ENCODE results near the gene MARCHF3.
"Not testable (repeated sequence)": the region's sequence is repeated elsewhere in the genome, so short reads cannot be mapped to it uniquely, and the experiment has no call there.

The MARCHF3 gene

DNA sequence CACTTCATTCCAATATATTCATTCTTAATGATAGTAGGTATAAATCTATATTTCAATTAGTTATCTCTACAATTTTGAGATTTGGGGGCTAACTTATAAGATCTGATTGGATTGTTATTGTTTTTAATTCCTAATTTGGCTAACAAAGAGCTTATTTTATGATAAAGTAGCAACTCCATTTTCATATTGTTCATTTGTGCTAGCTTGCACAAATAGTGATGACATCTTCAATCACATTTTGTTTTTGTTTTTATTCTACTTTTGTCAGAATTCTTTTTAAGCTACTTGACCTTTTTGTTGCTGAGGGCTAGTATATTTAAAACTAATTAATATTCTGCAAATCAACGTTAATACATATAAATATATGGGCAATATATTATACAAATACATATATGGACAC lies 22.8 kb downstream of the MARCHF3 start:
- 0 out of 2 replicates have a peak, but pooled peaks cover 7% of the 10 kb centered on the region for H3K79me2 ChIP-seq (ENCODE audit: insufficient read depth, low read length)
- H3K4me2 ChIP-seq (ENCODE audit: low read depth, low read length, poor library complexity, severe bottlenecking), result no peak overlapping the region
- H2AFZ ChIP-seq (ENCODE audit: low read length), result no peak overlapping the region
- no peak for TF ChIP-seq EZH2phosphoT487 (IDR thresholded peaks at IDR 0.05; ENCODE audit: borderline replicate concordance)
- TF ChIP-seq, protein P1, sequence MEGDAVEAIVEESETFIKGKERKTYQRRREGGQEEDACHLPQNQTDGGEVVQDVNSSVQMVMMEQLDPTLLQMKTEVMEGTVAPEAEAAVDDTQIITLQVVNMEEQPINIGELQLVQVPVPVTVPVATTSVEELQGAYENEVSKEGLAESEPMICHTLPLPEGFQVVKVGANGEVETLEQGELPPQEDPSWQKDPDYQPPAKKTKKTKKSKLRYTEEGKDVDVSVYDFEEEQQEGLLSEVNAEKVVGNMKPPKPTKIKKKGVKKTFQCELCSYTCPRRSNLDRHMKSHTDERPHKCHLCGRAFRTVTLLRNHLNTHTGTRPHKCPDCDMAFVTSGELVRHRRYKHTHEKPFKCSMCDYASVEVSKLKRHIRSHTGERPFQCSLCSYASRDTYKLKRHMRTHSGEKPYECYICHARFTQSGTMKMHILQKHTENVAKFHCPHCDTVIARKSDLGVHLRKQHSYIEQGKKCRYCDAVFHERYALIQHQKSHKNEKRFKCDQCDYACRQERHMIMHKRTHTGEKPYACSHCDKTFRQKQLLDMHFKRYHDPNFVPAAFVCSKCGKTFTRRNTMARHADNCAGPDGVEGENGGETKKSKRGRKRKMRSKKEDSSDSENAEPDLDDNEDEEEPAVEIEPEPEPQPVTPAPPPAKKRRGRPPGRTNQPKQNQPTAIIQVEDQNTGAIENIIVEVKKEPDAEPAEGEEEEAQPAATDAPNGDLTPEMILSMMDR (conservative IDR thresholded peaks at IDR 0.05; ENCODE audit: low read length), result no peak
- no peak overlapping the region for H3K9ac ChIP-seq (ENCODE audit: low read depth, low read length, poor library complexity, severe bottlenecking)
- no peaks in the 10 kb centered on the region for H3K27me3 ChIP-seq (ENCODE audit: insufficient read depth, low read length, poor library complexity, severe bottlenecking)
- no peaks in the 10 kb centered on the region for H3K36me3 ChIP-seq (ENCODE audit: insufficient read depth, low read length)
- no peaks in the 10 kb centered on the region for H3K9me2 ChIP-seq (replicated peaks; ENCODE audit: low read depth, low read length)
- H3K4me1 ChIP-seq (ENCODE audit: insufficient read depth, low read length, poor library complexity, severe bottlenecking), result peaks cover 20% of the 10 kb centered on the region
- no peaks in the 10 kb centered on the region for H3F3A ChIP-seq (ENCODE audit: low read depth)
- H4K20me1 ChIP-seq (ENCODE audit: insufficient read depth, low read length, poor library complexity, severe bottlenecking), result no peaks in the 10 kb centered on the region
- H3K9me3 ChIP-seq (ENCODE audit: insufficient read depth, low read depth, low read length), result no peaks in the 10 kb centered on the region
- H3K4me3 ChIP-seq (ENCODE audit: low read length, poor library complexity, severe bottlenecking), result no peak overlapping the region

DNA sequence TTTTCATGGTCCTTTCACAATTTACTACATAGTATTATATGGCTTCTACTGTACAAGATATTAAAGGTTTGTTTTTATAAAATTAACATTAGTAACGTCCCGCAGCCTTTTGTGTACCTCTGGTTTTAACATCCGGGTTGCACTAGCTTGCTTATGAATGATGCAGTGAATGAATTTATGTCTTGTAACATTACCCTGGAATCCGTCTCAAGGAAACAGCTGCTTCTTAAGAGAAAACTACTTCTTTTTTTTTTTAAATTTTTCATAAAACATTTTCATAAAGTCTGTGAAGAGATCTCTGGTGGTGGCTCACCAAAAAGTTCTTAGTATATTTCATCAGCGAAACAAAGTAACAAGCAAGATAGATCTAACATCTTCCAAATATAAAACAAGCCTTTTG lies 23.6 kb downstream of the MARCHF3 start:
- 0 out of 2 replicates have a peak, but pooled peaks cover 7% of the 10 kb centered on the region for H3K79me2 ChIP-seq (ENCODE audit: insufficient read depth, low read length)
- H3K4me3 ChIP-seq (ENCODE audit: low read length, poor library complexity, severe bottlenecking), result no peak overlapping the region
- no peaks in the 10 kb centered on the region for H3F3A ChIP-seq (ENCODE audit: low read depth)
- peaks cover 12% of the 10 kb centered on the region for H3K4me1 ChIP-seq (ENCODE audit: insufficient read depth, low read length, poor library complexity, severe bottlenecking)
- H3K9me3 ChIP-seq (ENCODE audit: insufficient read depth, low read depth, low read length), result no peaks in the 10 kb centered on the region
- H3K27me3 ChIP-seq (ENCODE audit: insufficient read depth, low read length, poor library complexity, severe bottlenecking), result no peaks in the 10 kb centered on the region
- H2AFZ ChIP-seq (ENCODE audit: low read length), result no peak overlapping the region
- H3K9ac ChIP-seq (ENCODE audit: low read depth, low read length, poor library complexity, severe bottlenecking), result no peak overlapping the region
- no peak for TF ChIP-seq EZH2phosphoT487 (IDR thresholded peaks at IDR 0.05; ENCODE audit: borderline replicate concordance)
- TF ChIP-seq, protein P1 (conservative IDR thresholded peaks at IDR 0.05; ENCODE audit: low read length), result no peak
- H3K4me2 ChIP-seq (ENCODE audit: low read depth, low read length, poor library complexity, severe bottlenecking), result no peak overlapping the region
- H4K20me1 ChIP-seq (ENCODE audit: insufficient read depth, low read length, poor library complexity, severe bottlenecking), result no peaks in the 10 kb centered on the region
- no peaks in the 10 kb centered on the region for H3K9me2 ChIP-seq (replicated peaks; ENCODE audit: low read depth, low read length)
- no peaks in the 10 kb centered on the region for H3K36me3 ChIP-seq (ENCODE audit: insufficient read depth, low read length)

DNA sequence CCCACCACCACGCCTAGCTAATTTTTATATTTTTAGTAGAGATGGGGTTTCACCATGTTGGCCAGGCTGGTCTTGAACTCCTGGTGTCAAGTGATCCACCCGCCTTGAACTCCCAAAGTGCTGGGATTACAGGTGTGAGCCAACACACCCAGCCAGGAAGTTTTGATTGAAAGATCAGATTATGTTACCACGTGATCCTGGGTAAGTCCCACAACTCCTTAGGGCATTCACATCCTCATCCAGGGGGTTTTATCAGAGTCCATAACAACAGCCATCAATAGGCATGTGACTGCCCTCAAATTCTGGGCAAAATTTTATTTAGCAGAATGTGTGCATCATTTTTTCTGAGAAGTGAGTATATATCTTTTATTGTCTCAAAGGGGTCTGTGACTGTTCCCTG lies 25.1 kb downstream of the MARCHF3 start:
- H3K9me3 ChIP-seq (ENCODE audit: insufficient read depth, low read depth, low read length); H3K4me1 ChIP-seq (ENCODE audit: insufficient read depth, low read length, poor library complexity, severe bottlenecking); H3K4me3 ChIP-seq (ENCODE audit: low read length, poor library complexity, severe bottlenecking); H4K20me1 ChIP-seq (ENCODE audit: insufficient read depth, low read length, poor library complexity, severe bottlenecking); H3K36me3 ChIP-seq (ENCODE audit: insufficient read depth, low read length); H3K4me2 ChIP-seq (ENCODE audit: low read depth, low read length, poor library complexity, severe bottlenecking); H2AFZ ChIP-seq (ENCODE audit: low read length); H3K9me2 ChIP-seq (replicated peaks; ENCODE audit: low read depth, low read length); H3K27me3 ChIP-seq (ENCODE audit: insufficient read depth, low read length, poor library complexity, severe bottlenecking); H3K79me2 ChIP-seq (ENCODE audit: insufficient read depth, low read length); H3F3A ChIP-seq (ENCODE audit: low read depth); H3K9ac ChIP-seq (ENCODE audit: low read depth, low read length, poor library complexity, severe bottlenecking): not testable (repeated sequence)

DNA sequence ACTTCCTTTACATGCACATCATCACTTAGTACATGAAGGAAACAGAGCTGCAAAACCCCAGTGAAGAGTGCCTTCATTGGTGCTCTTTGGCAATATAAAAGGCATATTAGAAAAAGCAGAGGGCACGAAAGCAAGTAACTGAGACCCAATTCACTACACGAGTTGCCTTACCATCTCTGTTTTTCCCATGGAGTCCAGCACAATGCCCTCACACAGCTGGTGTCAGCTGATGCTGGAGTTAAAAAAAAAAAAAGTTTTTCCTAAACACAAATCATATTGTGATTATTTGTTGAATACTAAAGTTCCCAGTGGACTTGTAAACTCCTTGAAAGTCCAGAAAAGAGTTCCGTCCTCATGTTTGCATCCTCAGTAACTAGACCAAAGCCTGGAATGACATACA lies 25.6 kb downstream of the MARCHF3 start:
- H3K4me1 ChIP-seq (ENCODE audit: insufficient read depth, low read length, poor library complexity, severe bottlenecking), result peaks cover 5% of the 10 kb centered on the region
- no peaks in the 10 kb centered on the region for H3K79me2 ChIP-seq (ENCODE audit: insufficient read depth, low read length)
- H3K9me3 ChIP-seq (ENCODE audit: insufficient read depth, low read depth, low read length), result no peaks in the 10 kb centered on the region
- H2AFZ ChIP-seq (ENCODE audit: low read length), result no peak overlapping the region
- TF ChIP-seq EZH2phosphoT487 (IDR thresholded peaks at IDR 0.05; ENCODE audit: borderline replicate concordance), result no peak
- TF ChIP-seq, protein P1 (conservative IDR thresholded peaks at IDR 0.05; ENCODE audit: low read length), result no peak
- no peaks in the 10 kb centered on the region for H3K36me3 ChIP-seq (ENCODE audit: insufficient read depth, low read length)
- no peaks in the 10 kb centered on the region for H3K27me3 ChIP-seq (ENCODE audit: insufficient read depth, low read length, poor library complexity, severe bottlenecking)
- no peak overlapping the region for H3K4me3 ChIP-seq (ENCODE audit: low read length, poor library complexity, severe bottlenecking)
- H3K9ac ChIP-seq (ENCODE audit: low read depth, low read length, poor library complexity, severe bottlenecking), result no peak overlapping the region
- H4K20me1 ChIP-seq (ENCODE audit: insufficient read depth, low read length, poor library complexity, severe bottlenecking), result no peaks in the 10 kb centered on the region
- H3K9me2 ChIP-seq (replicated peaks; ENCODE audit: low read depth, low read length), result no peaks in the 10 kb centered on the region
- H3K4me2 ChIP-seq (ENCODE audit: low read depth, low read length, poor library complexity, severe bottlenecking), result no peak overlapping the region
- no peaks in the 10 kb centered on the region for H3F3A ChIP-seq (ENCODE audit: low read depth)

Measured in Loucy (cell line).